ENCODE measurements around the gene GPC5. TPM values are rescaled to one million over a fixed set of nuclear protein-coding genes. Genes with fewer than 3 reads are reported as not detected.

GPC5 gene
- total RNA-seq, 1 donor from 2014 or later = 10.2 TPM

DNA sequence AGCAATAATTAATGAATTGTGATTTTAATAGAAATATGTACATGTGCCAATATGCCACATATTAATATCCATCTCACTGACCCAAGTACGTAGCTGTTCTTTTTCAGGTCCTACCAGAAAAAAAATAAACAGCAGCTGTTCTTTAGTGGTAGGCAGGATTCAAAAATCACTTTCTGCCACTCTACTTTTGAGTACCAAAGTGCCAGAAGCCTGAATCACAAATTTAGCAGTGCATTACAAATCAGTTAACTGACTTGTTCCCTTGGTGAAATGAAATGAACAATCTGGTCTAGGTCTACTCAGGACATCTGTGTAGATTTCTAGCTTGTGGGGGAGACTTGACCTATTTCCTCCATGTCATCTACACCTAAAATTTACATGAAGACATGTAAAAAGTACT lies 1052.6 kb downstream of the GPC5 start:
- Mint-ChIP-seq H3K36me3 (ENCODE audit: unreplicated experiment) (no peaks in the 10 kb centered on the region), H3K27ac (ENCODE audit: unreplicated experiment) (no peak overlapping the region), H3K27me3 (ENCODE audit: unreplicated experiment) (no peaks in the 10 kb centered on the region), H3K4me1 (ENCODE audit: low read depth, unreplicated experiment) (peaks cover 14% of the 10 kb centered on the region), H3K9me3 (ENCODE audit: unreplicated experiment) (no peaks in the 10 kb centered on the region), H3K4me3 (ENCODE audit: unreplicated experiment) (no peak overlapping the region)
- TF ChIP-seq, protein P1, sequence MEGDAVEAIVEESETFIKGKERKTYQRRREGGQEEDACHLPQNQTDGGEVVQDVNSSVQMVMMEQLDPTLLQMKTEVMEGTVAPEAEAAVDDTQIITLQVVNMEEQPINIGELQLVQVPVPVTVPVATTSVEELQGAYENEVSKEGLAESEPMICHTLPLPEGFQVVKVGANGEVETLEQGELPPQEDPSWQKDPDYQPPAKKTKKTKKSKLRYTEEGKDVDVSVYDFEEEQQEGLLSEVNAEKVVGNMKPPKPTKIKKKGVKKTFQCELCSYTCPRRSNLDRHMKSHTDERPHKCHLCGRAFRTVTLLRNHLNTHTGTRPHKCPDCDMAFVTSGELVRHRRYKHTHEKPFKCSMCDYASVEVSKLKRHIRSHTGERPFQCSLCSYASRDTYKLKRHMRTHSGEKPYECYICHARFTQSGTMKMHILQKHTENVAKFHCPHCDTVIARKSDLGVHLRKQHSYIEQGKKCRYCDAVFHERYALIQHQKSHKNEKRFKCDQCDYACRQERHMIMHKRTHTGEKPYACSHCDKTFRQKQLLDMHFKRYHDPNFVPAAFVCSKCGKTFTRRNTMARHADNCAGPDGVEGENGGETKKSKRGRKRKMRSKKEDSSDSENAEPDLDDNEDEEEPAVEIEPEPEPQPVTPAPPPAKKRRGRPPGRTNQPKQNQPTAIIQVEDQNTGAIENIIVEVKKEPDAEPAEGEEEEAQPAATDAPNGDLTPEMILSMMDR (IDR thresholded peaks at IDR 0.05; ENCODE audit: partially characterized antibody, unreplicated experiment) = no peak
- no peak for DNase-seq

DNA sequence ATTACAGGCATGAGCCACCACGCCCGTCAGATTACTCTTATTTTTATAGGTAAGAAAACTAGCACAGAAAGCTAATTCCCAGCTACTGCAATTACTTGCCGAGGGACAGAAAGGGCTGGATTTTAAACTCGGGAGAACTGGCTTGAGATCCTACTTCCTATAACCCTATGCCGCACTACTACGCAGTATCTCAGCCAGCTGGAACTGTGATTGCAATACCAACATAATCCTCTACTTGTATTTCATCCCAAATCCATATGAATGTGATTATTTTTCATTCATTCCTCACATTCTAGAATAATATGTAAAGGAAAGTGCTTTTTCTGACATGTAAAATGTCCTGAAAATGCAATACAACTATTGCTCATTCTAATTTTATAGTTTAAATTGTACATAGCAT lies 1054.4 kb downstream of the GPC5 start:
- Mint-ChIP-seq H3K9me3 (ENCODE audit: unreplicated experiment) (no peaks in the 10 kb centered on the region), H3K4me3 (ENCODE audit: unreplicated experiment) (no peak overlapping the region), H3K4me1 (ENCODE audit: low read depth, unreplicated experiment) (peaks cover 17% of the 10 kb centered on the region), H3K36me3 (ENCODE audit: unreplicated experiment) (no peaks in the 10 kb centered on the region), H3K27ac (ENCODE audit: unreplicated experiment) (no peak overlapping the region), H3K27me3 (ENCODE audit: unreplicated experiment) (no peaks in the 10 kb centered on the region)
- no peak for DNase-seq
- TF ChIP-seq, protein P1 (IDR thresholded peaks at IDR 0.05; ENCODE audit: partially characterized antibody, unreplicated experiment) = no peak

DNA sequence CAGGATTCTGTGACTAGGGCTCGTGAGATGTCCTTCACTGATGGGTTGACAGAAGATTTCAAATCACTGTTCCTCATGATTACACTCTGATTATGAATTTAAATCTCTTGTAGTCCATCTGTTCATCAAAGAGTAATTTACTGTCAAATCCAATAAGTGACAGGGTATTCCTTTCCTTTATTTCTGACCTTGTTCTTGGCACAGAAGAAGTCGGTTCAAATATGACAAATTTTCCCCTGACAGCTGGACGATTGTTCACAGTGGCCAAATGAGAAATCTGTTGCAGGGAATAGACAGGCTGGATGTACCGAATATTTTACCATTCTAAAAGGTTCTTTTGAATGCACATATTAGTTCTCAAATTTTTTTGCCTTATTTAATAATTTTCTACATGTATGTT lies 1060.9 kb downstream of the GPC5 start:
- Mint-ChIP-seq H3K36me3 (ENCODE audit: unreplicated experiment) (no peaks in the 10 kb centered on the region), H3K9me3 (ENCODE audit: unreplicated experiment) (no peaks in the 10 kb centered on the region), H3K4me3 (ENCODE audit: unreplicated experiment) (no peak overlapping the region), H3K4me1 (ENCODE audit: low read depth, unreplicated experiment) (peaks cover 31% of the 10 kb centered on the region), H3K27me3 (ENCODE audit: unreplicated experiment) (no peaks in the 10 kb centered on the region), H3K27ac (ENCODE audit: unreplicated experiment) (no peak overlapping the region)
- TF ChIP-seq, protein P1 (IDR thresholded peaks at IDR 0.05; ENCODE audit: partially characterized antibody, unreplicated experiment) = no peak
- DNase-seq = no peak

DNA sequence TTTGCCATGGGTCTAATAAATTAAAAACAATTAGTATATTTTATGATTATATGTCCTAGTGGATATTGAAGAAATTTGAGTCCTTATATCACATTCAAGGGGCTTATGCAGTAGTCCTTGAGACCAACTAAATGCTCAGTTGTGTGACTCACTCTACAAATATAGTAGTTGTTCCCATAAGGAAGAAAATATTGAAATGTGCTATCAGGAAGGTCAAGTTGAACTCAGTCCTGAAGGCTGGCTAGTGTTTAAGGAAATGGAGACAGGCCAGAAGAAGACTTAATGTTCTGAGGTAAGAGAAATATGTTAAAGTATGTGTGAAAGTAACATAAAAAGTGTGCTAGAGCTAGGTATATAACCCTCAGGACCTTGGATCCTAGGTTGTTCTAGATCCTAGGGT lies 1062.1 kb downstream of the GPC5 start:
- H3K36me3 Mint-ChIP-seq (ENCODE audit: unreplicated experiment) = no peaks in the 10 kb centered on the region
- no peaks in the 10 kb centered on the region for H3K27me3 Mint-ChIP-seq (ENCODE audit: unreplicated experiment)
- TF ChIP-seq, protein P1 (IDR thresholded peaks at IDR 0.05; ENCODE audit: partially characterized antibody, unreplicated experiment) = no peak
- H3K4me3 Mint-ChIP-seq (ENCODE audit: unreplicated experiment) = no peak overlapping the region
- peaks cover 33% of the 10 kb centered on the region for H3K4me1 Mint-ChIP-seq (ENCODE audit: low read depth, unreplicated experiment)
- no peak overlapping the region for H3K27ac Mint-ChIP-seq (ENCODE audit: unreplicated experiment)
- H3K9me3 Mint-ChIP-seq (ENCODE audit: unreplicated experiment) = no peaks in the 10 kb centered on the region
- no peak for DNase-seq

DNA sequence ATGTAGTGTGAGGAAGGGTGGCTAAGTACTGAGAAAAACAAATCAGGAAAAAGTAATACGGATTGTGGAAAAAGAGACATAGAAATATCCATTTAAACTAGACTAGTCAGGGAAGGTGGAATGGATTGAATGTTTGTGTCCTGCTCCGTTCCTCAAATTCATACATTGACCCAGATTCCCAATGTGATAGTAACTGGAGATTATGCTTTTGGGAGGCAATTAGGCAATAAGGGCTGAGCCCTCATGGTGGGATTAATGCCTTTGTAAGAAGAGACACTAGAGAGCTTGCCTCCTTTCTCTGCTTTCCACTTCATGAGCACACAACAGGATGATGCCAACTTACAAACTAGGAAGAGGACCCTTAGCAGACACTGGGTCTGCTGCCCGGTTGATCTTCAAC lies 1063.0 kb downstream of the GPC5 start:
- peaks cover 35% of the 10 kb centered on the region for H3K4me1 Mint-ChIP-seq (ENCODE audit: low read depth, unreplicated experiment)
- H3K27me3 Mint-ChIP-seq (ENCODE audit: unreplicated experiment) = no peaks in the 10 kb centered on the region
- no peak for DNase-seq
- no peak overlapping the region for H3K27ac Mint-ChIP-seq (ENCODE audit: unreplicated experiment)
- no peaks in the 10 kb centered on the region for H3K36me3 Mint-ChIP-seq (ENCODE audit: unreplicated experiment)
- H3K9me3 Mint-ChIP-seq (ENCODE audit: unreplicated experiment) = no peaks in the 10 kb centered on the region
- H3K4me3 Mint-ChIP-seq (ENCODE audit: unreplicated experiment) = no peak overlapping the region
- TF ChIP-seq, protein P1 (IDR thresholded peaks at IDR 0.05; ENCODE audit: partially characterized antibody, unreplicated experiment) = no peak

Measured in glutamatergic neuron (in vitro differentiated cells).